K562 (cell line): ENCODE measurements around the gene LRRTM2. TPM values are rescaled to one million over a fixed set of nuclear protein-coding genes. Genes with fewer than 3 reads are reported as not detected.

Source experiments
- ATAC-seq: fragments of 200-7000 bp; cut with Tn5 transposase; 3 replicates; pipeline ENCODE4 v1.9.1; 2020; ENCODE audit warnings: moderate library complexity
- Bru-seq: library from RNA; stranded (reverse); fragments of 400-500 nt; gene quantifications from one replicate; lab custom pipeline; 2021; lab: Mats Ljungman, UMichigan
- BruChase-seq, 2 experiments: library from RNA; stranded (reverse); fragments of 400-500 nt; gene quantifications; one replicate each; lab custom pipeline; 2021; lab: Mats Ljungman, UMichigan
- BruUV-seq: library from RNA; stranded (reverse); fragments of 400-500 nt; replicated peaks from 2 replicates; lab custom pipeline; 2021; lab: Mats Ljungman, UMichigan
- CTCF ChIA-PET: fragments of 300-600 bp; formaldehyde crosslinking; extraction: SDS; loops from one replicate; lab custom pipeline; 2021; ENCODE audit warnings: low intra/inter-chr PET ratio; lab: Yijun Ruan, JAX
- POLR2A ChIA-PET: fragments of 300-600, 350-650 bp; sonication (Branson Sonifier 250); formaldehyde crosslinking; extraction: SDS; loops from one replicate; lab custom pipeline; 2021; ENCODE audit warnings: antibody characterized with exemption, inconsistent platforms; lab: Yijun Ruan, JAX
- DNase-seq, 4 experiments: peaks; one replicate each; pipeline versions ENCODE4 v3.0.0 to v3.0.0-alpha.2; 2011 to 2018; ENCODE audit warnings: low spot score in 3 of 4, mixed read lengths in 3 of 4; ENCODE audit errors: extremely low read depth in 1 of 4
- FAIRE-seq: peaks from 2 replicates; lab custom pipeline; 2011; peaks lifted over from hg19 to GRCh38; lab: Jason Lieb, UNC
- H2AFZ ChIP-seq: 2 replicates; pipeline ENCODE4 v1.6.0; 2011; ENCODE audit warnings: low read depth, low read length, control low read depth, inconsistent platforms
- H3K27ac ChIP-seq: fragments of 200-600 bp; 3 replicates; pipeline ENCODE4 v1.8.0; 2011; ENCODE audit warnings: low read depth, mild to moderate bottlenecking, control low read depth, inconsistent platforms, low read length, moderate library complexity, mixed read lengths; ENCODE audit errors: extremely low read depth
- H3K27me3 ChIP-seq, 2 experiments: fragments of 300-600 bp in 1 of 2; 2 replicates in 1 of 2; 3 replicates in 1 of 2; pipeline versions ENCODE4 v1.6.0 to v1.8.0; 2011; ENCODE audit warnings: inconsistent platforms in 2 of 2, low read length in 2 of 2, mild to moderate bottlenecking in 1 of 2, mixed read lengths in 1 of 2, moderate library complexity in 1 of 2; ENCODE audit not compliant: control insufficient read depth in 2 of 2, insufficient read depth in 2 of 2
- H3K36me3 ChIP-seq: fragments of 300-600 bp; 3 replicates; pipeline ENCODE4 v1.8.0; 2011; ENCODE audit warnings: mild to moderate bottlenecking, low read length, inconsistent platforms; ENCODE audit not compliant: control insufficient read depth, insufficient read depth
- H3K4me1 ChIP-seq, 2 experiments: fragments of 200-600 bp in 1 of 2; replicated peaks in 1 of 2; 2 replicates in 1 of 2; 3 replicates in 1 of 2; pipeline versions ENCODE4 v1.5.1 to v1.8.0; 2011; ENCODE audit warnings: inconsistent platforms in 2 of 2, low read length in 2 of 2, mild to moderate bottlenecking in 1 of 2, mixed read lengths in 1 of 2, moderate library complexity in 1 of 2; ENCODE audit not compliant: control insufficient read depth in 2 of 2, insufficient read depth in 2 of 2
- H3K4me2 ChIP-seq: 2 replicates; pipeline ENCODE4 v1.6.1; 2011; ENCODE audit warnings: low read length, control low read depth, inconsistent platforms, mixed read lengths; ENCODE audit not compliant: insufficient read depth
- H3K4me3 ChIP-seq: fragments of 200-600 bp; sonication (generic), shearing (Covaris generic); 2 replicates; pipeline ENCODE4 v1.5.1; 2016; ENCODE audit warnings: control low read depth, inconsistent platforms
- H3K79me2 ChIP-seq: fragments of 200-600 bp; 3 replicates; pipeline ENCODE4 v1.8.0; 2011; ENCODE audit warnings: low read length, inconsistent platforms; ENCODE audit not compliant: control insufficient read depth, insufficient read depth
- H3K9ac ChIP-seq, 2 experiments: 2 replicates each; pipeline versions ENCODE4 v1.6.0 to v1.6.1; 2011; ENCODE audit warnings: low read depth in 2 of 2, low read length in 2 of 2, control low read depth in 1 of 2, inconsistent platforms in 1 of 2, mild to moderate bottlenecking in 1 of 2, mixed read lengths in 1 of 2; ENCODE audit not compliant: insufficient read depth in 1 of 2
- H3K9me1 ChIP-seq: one replicate; pipeline ENCODE4 v1.6.0; 2011; ENCODE audit warnings: inconsistent platforms, mild to moderate bottlenecking, low read length, moderate library complexity; ENCODE audit not compliant: control insufficient read depth, insufficient read depth
- H3K9me3 ChIP-seq: replicated peaks from 2 replicates; pipeline ENCODE4 v1.5.1; 2011; ENCODE audit warnings: low read depth, low read length, inconsistent platforms; ENCODE audit not compliant: control insufficient read depth, insufficient read depth
- H4K20me1 ChIP-seq: replicated peaks from 2 replicates; pipeline ENCODE4 v1.6.1; 2011; ENCODE audit warnings: low read length, inconsistent platforms, mixed read lengths; ENCODE audit not compliant: control insufficient read depth, insufficient read depth
- ATF1 ChIP-seq, 2 experiments: fragments of 450-650 bp in 1 of 2; IDR thresholded peaks; 2 replicates each; pipeline ENCODE4 v1.6.1; 2016; ENCODE audit warnings: missing compliant biosample characterization in 1 of 2, missing genetic modification characterization in 1 of 2
- FOXK2 ChIP-seq, 2 experiments: fragments of 450-650 bp; IDR thresholded peaks in 1 of 2; conservative IDR thresholded peaks in 1 of 2; 2 replicates each; pipeline ENCODE4 v1.6.1; 2016; ENCODE audit warnings: low read depth in 2 of 2, mild to moderate bottlenecking in 1 of 2
- GMEB1 ChIP-seq: fragments of 250-450 bp; sonication (Bioruptor Pico); IDR thresholded peaks from 2 replicates; pipeline ENCODE4 v1.4.0; 2020; ENCODE audit warnings: mild to moderate bottlenecking
- HDGF ChIP-seq: fragments of 450-650 bp; IDR thresholded peaks from 2 replicates; pipeline ENCODE4 v1.6.1; 2016
- HMGN3 ChIP-seq: IDR thresholded peaks from 2 replicates; pipeline ENCODE4 v1.6.1; 2011; ENCODE audit warnings: borderline replicate concordance, low read depth, mild to moderate bottlenecking, mixed read lengths, low read length; ENCODE audit not compliant: insufficient read length; ENCODE audit errors: extremely low read depth
- RFX1 ChIP-seq: fragments of 450-650 bp; IDR thresholded peaks from 2 replicates; pipeline ENCODE4 v1.6.1; 2016; ENCODE audit warnings: mild to moderate bottlenecking, moderate library complexity
- ZBTB7A ChIP-seq: IDR thresholded peaks from 2 replicates; pipeline ENCODE4 v1.6.1; 2011; ENCODE audit warnings: low read depth, mild to moderate bottlenecking, low read length, moderate library complexity, borderline replicate concordance; ENCODE audit not compliant: control insufficient read depth
- ZNF146 ChIP-seq: IDR thresholded peaks from one replicate; pipeline ENCODE4 v1.6.1; 2018; ENCODE audit warnings: missing compliant biosample characterization; ENCODE audit not compliant: unreplicated experiment
- ZNF24 ChIP-seq: fragments of 450-650 bp; IDR thresholded peaks from 2 replicates; pipeline ENCODE4 v1.6.1; 2016
- ZNF324 ChIP-seq: fragments of 250-450 bp; sonication (Bioruptor Pico); IDR thresholded peaks from 2 replicates; pipeline ENCODE4 v1.4.0; 2020; ENCODE audit warnings: mild to moderate bottlenecking
- ZNF354B ChIP-seq: fragments of 250-450 bp; sonication (Bioruptor Pico); IDR thresholded peaks from 2 replicates; pipeline ENCODE4 v1.4.0; 2020
- ZNF77 ChIP-seq: fragments of 250-450 bp; sonication (Bioruptor Pico); IDR thresholded peaks from 2 replicates; pipeline ENCODE4 v1.5.0; 2020
- ZSCAN32 ChIP-seq: fragments of 450-650 bp; formaldehyde crosslinking; IDR thresholded peaks from 2 replicates; pipeline ENCODE4 v1.4.0; 2020; ENCODE audit warnings: mild to moderate bottlenecking, moderate library complexity
- WGBS: fragments of 100-300 bp; shearing (Covaris generic); methylation state at CpG from one replicate; pipeline ENCODE4 v1.1.6; 2016; ENCODE audit warnings: low coverage, mixed read lengths; ENCODE audit not compliant: insufficient coverage; ENCODE audit errors: missing lambda C conversion rate; 5-methylcytosine and 5-hydroxymethylcytosine counted together
- in situ Hi-C: fragments of 300-500 bp; cut with MboI; formaldehyde crosslinking; loops from 4 replicates; pipeline ENCODE4 v1.15.0; 2018; ENCODE audit warnings: inconsistent platforms, mixed read lengths
- intact Hi-C: fragments of 100-400 bp; cut with micrococcal nuclease; formaldehyde crosslinking; loops from 2 replicates; pipeline ENCODE4 v1.14.2; 2022
- long read RNA-seq, 3 experiments: library from polyadenylated mRNA in 2 of 3; library from RNA in 1 of 3; unstranded in 2 of 3; stranded (forward) in 1 of 3; transcript quantifications; one replicate each; pipeline ENCODE4 v2.0.0, GENCODE V29; 2019 to 2022
- polyA minus RNA-seq, 3 experiments: library from RNA; depleted of rRNA, polyadenylated mRNA; stranded (reverse); fragments of >200 nt; gene quantifications; 2 replicates each; pipeline ENCODE4 v1.2.3, GENCODE V29; 2011
- polyA plus RNA-seq, 8 experiments: library from polyadenylated mRNA; depleted of rRNA in 4 of 8; stranded (reverse) in 5 of 8; unstranded in 3 of 8; fragments of >200 nt; fragmentation: Nextera tagmentation in 2 of 8; fragmentation: Illumina TruSeq in 1 of 8; extraction: Ambion mirVana in 2 of 8; extraction: Trizol in 1 of 8; gene quantifications; 2 replicates each; pipeline versions ENCODE4 v1.2.1 to v1.2.3, GENCODE V29; 2011 to 2014; ENCODE audit warnings: inconsistent platforms in 1 of 8, missing spikeins in 1 of 8
- total RNA-seq, 7 experiments: library from RNA; depleted of rRNA in 6 of 7; stranded (reverse); fragments of >200 nt in 6 of 7; fragmentation: Illumina TruSeq in 2 of 7; extraction: Trizol in 2 of 7; gene quantifications; 2 replicates each; pipeline versions ENCODE4 v1.2.1 to v1.2.3, GENCODE V29; 2011 to 2021; ENCODE audit warnings: low replicate concordance in 1 of 7
- TF ChIP-seq, protein P1 (sequence below): fragments of 450-650 bp; formaldehyde crosslinking; IDR thresholded peaks from 2 replicates; pipeline ENCODE4 v1.4.0; 2022; ENCODE audit warnings: missing genetic modification characterization

Gene LRRTM2, protein sequence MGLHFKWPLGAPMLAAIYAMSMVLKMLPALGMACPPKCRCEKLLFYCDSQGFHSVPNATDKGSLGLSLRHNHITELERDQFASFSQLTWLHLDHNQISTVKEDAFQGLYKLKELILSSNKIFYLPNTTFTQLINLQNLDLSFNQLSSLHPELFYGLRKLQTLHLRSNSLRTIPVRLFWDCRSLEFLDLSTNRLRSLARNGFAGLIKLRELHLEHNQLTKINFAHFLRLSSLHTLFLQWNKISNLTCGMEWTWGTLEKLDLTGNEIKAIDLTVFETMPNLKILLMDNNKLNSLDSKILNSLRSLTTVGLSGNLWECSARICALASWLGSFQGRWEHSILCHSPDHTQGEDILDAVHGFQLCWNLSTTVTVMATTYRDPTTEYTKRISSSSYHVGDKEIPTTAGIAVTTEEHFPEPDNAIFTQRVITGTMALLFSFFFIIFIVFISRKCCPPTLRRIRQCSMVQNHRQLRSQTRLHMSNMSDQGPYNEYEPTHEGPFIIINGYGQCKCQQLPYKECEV
- total RNA-seq (2011; cell fraction: chromatin; rRNA removed; ENCODE audit: low replicate concordance), result 0.07 TPM in 1 of 2 replicates, not detected in the other
- total RNA-seq (2011; cell fraction: nucleolus; rRNA removed), result not detected in 2 replicates
- not detected in 2 replicates for total RNA-seq (2011; cell fraction: nucleoplasm; rRNA removed)
- total RNA-seq (2014; rRNA removed) (under 0.01 TPM in 1 of 2 replicates, not detected in the other), total RNA-seq (2014; rRNA removed; fragmentation: Illumina TruSeq; extraction: Trizol) (not detected in 2 replicates), total RNA-seq (2015; rRNA removed; fragmentation: Illumina TruSeq; extraction: Trizol) (0.07 TPM in 1 of 2 replicates, not detected in the other), total RNA-seq (2021) (not detected in 2 replicates), polyA plus RNA-seq (2011; rRNA removed) (0.03 TPM in 1 of 2 replicates, not detected in the other), polyA plus RNA-seq (2014; fragmentation: Illumina TruSeq; extraction: Trizol) (0.07 TPM in 1 of 2 replicates, not detected in the other), polyA plus RNA-seq (2014; fragmentation: Nextera tagmentation; extraction: Ambion mirVana) (under 1 TPM; 0.01 to 0.03 TPM), polyA plus RNA-seq (2014; rRNA removed) (not detected in 2 replicates), polyA minus RNA-seq (2011; rRNA and poly(A)+ RNA removed) (not detected in 2 replicates), Bru-seq, nascent RNA (percentile 18 among the genes with signal in this experiment), BruChase-seq, experiment 1, labeled RNA remaining after a 2-hour chase (percentile 22 among the genes with signal in this experiment), BruChase-seq, experiment 2, labeled RNA remaining after a 6-hour chase (percentile 20 among the genes with signal in this experiment)
- polyA plus RNA-seq (2011; cell fraction: cytosol; rRNA removed), result not detected in 2 replicates
- polyA plus RNA-seq (2011; cell fraction: nucleus; rRNA removed), result 0.03 and 0.04 TPM in 2 replicates
- 0.01 and 0.08 TPM in 2 replicates for polyA plus RNA-seq (2012)
- polyA minus RNA-seq (2011; cell fraction: cytosol; rRNA and poly(A)+ RNA removed), result not detected in 2 replicates
- 0.11 TPM in 1 of 2 replicates, not detected in the other for polyA minus RNA-seq (2011; cell fraction: nucleus; rRNA and poly(A)+ RNA removed)
- long read RNA-seq, experiment 1, result 0 reads
- long read RNA-seq, experiment 2, result 0 reads
- long read RNA-seq, experiment 3, result 0 reads

GRCh38 chr5:138874771-138875551 lies at the start of gene LRRTM2:
TSS of gene LRRTM2 (minus strand) at chr5:138875335. CDS start at chr5:138874911, 424 bp downstream.
- H3K9me1 ChIP-seq, result no peaks in the 10 kb centered on the region
- no peak within 1 kb of the TSS for H3K27ac ChIP-seq
- DNase-seq (peak in 1 of 4 experiments; percentile 5), FAIRE-seq (no peak), ATAC-seq (no peak)
- no peak within 1 kb of the TSS for H3K4me2 ChIP-seq
- H3K36me3 ChIP-seq, result no peaks in the 10 kb centered on the region
- ChIA-PET CTCF (no interaction called here), POLR2A (interaction anchor here (0.6 to 1.0 kb wide), 2 partner anchors 11 to 40 kb away, joined by 3 to 4 read pairs; no protein-coding TSS in a partner anchor)
- H3K9ac ChIP-seq, result no peak within 1 kb of the TSS
- no peak within 1 kb of the TSS for H3K4me3 ChIP-seq
- H4K20me1 ChIP-seq, result peaks cover 15% of the 10 kb centered on the region; the same call in 1 of the 2 replicates
- no peak within 1 kb of the TSS for H2AFZ ChIP-seq
- no peaks in the 10 kb centered on the region for H3K27me3 ChIP-seq
- intact Hi-C loops (no loop called here), in situ Hi-C loops (no loop called here)
- no peaks in the 10 kb centered on the region; a peak in 1 of 5 replicates for H3K4me1 ChIP-seq
- no peaks in the 10 kb centered on the region for H3K9me3 ChIP-seq
- whole genome bisulfite sequencing, result 71% methylated on average over 18 of the region's 18 CpGs
- BruUV-seq, result no TSS peak
- H3K79me2 ChIP-seq, result peaks cover 2% of the 10 kb centered on the region; the same call in 1 of the 3 replicates
- no peak for TF ChIP-seq ZBTB7A
- TF ChIP-seq FOXK2 (conservative IDR thresholded peaks at IDR 0.05 in 1 of 2, IDR thresholded peaks at IDR 0.05 in 1 of 2; ENCODE audit: low read depth in 2 of 2), result no peak
- TF ChIP-seq, protein P1, sequence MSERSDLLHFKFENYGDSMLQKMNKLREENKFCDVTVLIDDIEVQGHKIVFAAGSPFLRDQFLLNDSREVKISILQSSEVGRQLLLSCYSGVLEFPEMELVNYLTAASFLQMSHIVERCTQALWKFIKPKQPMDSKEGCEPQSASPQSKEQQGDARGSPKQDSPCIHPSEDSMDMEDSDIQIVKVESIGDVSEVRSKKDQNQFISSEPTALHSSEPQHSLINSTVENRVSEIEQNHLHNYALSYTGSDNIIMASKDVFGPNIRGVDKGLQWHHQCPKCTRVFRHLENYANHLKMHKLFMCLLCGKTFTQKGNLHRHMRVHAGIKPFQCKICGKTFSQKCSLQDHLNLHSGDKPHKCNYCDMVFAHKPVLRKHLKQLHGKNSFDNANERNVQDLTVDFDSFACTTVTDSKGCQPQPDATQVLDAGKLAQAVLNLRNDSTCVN, result no peak
- TF ChIP-seq GMEB1 (CRISPR knock-in tag), result no peak
- TF ChIP-seq HMGN3, result no peak
- TF ChIP-seq ZNF354B, result no peak
- no peak for TF ChIP-seq RFX1
- no peak for TF ChIP-seq ATF1 (CRISPR knock-in tag; IDR thresholded peaks at IDR 0.05)
- TF ChIP-seq ATF1 (tag; IDR thresholded peaks at IDR 0.05), result peak; percentile 53; the same call in 1 of the 2 replicates
- TF ChIP-seq ZNF24, result no peak
- TF ChIP-seq ZNF324 (CRISPR knock-in tag), result no peak
- no peak for TF ChIP-seq ZNF146 (CRISPR knock-in tag)
- TF ChIP-seq HDGF, result no peak
- TF ChIP-seq ZSCAN32 (CRISPR knock-in tag), result no peak
- TF ChIP-seq ZNF77 (CRISPR knock-in tag), result no peak
